Astrocyte (in vitro differentiated cells and primary cell): Measurements from ENCODE around the gene PASK. TPM values are rescaled to one million over a fixed set of nuclear protein-coding genes. Genes with fewer than 3 reads are reported as not detected.
"Not testable (repeated sequence)": the region's sequence is repeated elsewhere in the genome, so short reads cannot be mapped to it uniquely, and the experiment has no call there.

Source experiments
- DNase-seq: peaks from one replicate; pipeline ENCODE4 v3.0.0-alpha.2; 2010; ENCODE audit warnings: low read depth
- FAIRE-seq: peaks from 2 replicates; lab custom pipeline; 2011; peaks lifted over from hg19 to GRCh38; lab: Jason Lieb, UNC
- H2AFZ ChIP-seq: 2 replicates; pipeline ENCODE4 v1.6.0; 2012; ENCODE audit warnings: low read depth, low read length, inconsistent platforms
- H3K27ac ChIP-seq: 2 replicates; pipeline ENCODE4 v1.5.1; 2011; ENCODE audit warnings: low read depth, low read length, inconsistent platforms
- H3K27me3 ChIP-seq: 2 replicates; pipeline ENCODE4 v1.6.0; 2011; ENCODE audit warnings: low read length, inconsistent platforms; ENCODE audit not compliant: insufficient read depth
- H3K36me3 ChIP-seq: 2 replicates; pipeline ENCODE4 v1.5.1; 2011; ENCODE audit warnings: low read length, inconsistent platforms; ENCODE audit not compliant: insufficient read depth
- H3K4me1 ChIP-seq: 2 replicates; pipeline ENCODE4 v1.5.1; 2011; ENCODE audit warnings: low read length, inconsistent platforms; ENCODE audit not compliant: insufficient read depth
- H3K4me2 ChIP-seq: 2 replicates; pipeline ENCODE4 v1.6.0; 2012; ENCODE audit warnings: low read length, inconsistent platforms
- H3K4me3 ChIP-seq: 2 replicates; pipeline ENCODE4 v1.5.1; 2011; ENCODE audit warnings: low read depth, mild to moderate bottlenecking, low read length, inconsistent platforms; ENCODE audit not compliant: insufficient read depth
- H3K79me2 ChIP-seq: 2 replicates; pipeline ENCODE4 v1.6.0; 2012; ENCODE audit warnings: mild to moderate bottlenecking, low read length, inconsistent platforms; ENCODE audit not compliant: insufficient read depth
- H3K9ac ChIP-seq: 2 replicates; pipeline ENCODE4 v1.6.0; 2012; ENCODE audit warnings: mild to moderate bottlenecking, low read length, inconsistent platforms
- H3K9me3 ChIP-seq: 2 replicates; pipeline ENCODE4 v1.5.1; 2012; ENCODE audit warnings: low read depth, mild to moderate bottlenecking, low read length, inconsistent platforms; ENCODE audit not compliant: insufficient read depth
- H4K20me1 ChIP-seq: 2 replicates; pipeline ENCODE4 v1.6.0; 2012; ENCODE audit warnings: low read length, inconsistent platforms; ENCODE audit not compliant: insufficient read depth
- H3K27ac Mint-ChIP-seq: one replicate; pipeline ENCODE4 v1.8.0; 2021; ENCODE audit warnings: mild to moderate bottlenecking, mixed read lengths; ENCODE audit not compliant: unreplicated experiment
- H3K27me3 Mint-ChIP-seq: one replicate; pipeline ENCODE4 v1.8.0; 2021; ENCODE audit warnings: low read depth, mixed read lengths; ENCODE audit not compliant: unreplicated experiment
- H3K36me3 Mint-ChIP-seq: one replicate; pipeline ENCODE4 v1.8.0; 2021; ENCODE audit warnings: low read depth, mixed read lengths; ENCODE audit not compliant: unreplicated experiment
- H3K4me1 Mint-ChIP-seq: one replicate; pipeline ENCODE4 v1.8.0; 2021; ENCODE audit warnings: low read depth, mixed read lengths; ENCODE audit not compliant: unreplicated experiment
- H3K4me3 Mint-ChIP-seq: one replicate; pipeline ENCODE4 v1.8.0; 2021; ENCODE audit warnings: mild to moderate bottlenecking, moderate library complexity, mixed read lengths; ENCODE audit not compliant: unreplicated experiment
- H3K9me3 Mint-ChIP-seq: one replicate; pipeline ENCODE4 v1.8.0; 2021; ENCODE audit warnings: mild to moderate bottlenecking, mixed read lengths; ENCODE audit not compliant: unreplicated experiment
- EZH2 ChIP-seq: IDR thresholded peaks from 2 replicates; pipeline ENCODE4 v1.6.1; 2012; ENCODE audit warnings: mild to moderate bottlenecking, low read length, inconsistent platforms; ENCODE audit not compliant: insufficient read depth
- total RNA-seq: library from RNA; stranded (reverse); gene quantifications from 2 replicates; pipeline ENCODE4 v1.2.1, GENCODE V29; 2021
- TF ChIP-seq, protein P1 (sequence below): IDR thresholded peaks from 2 replicates; pipeline ENCODE4 v1.5.1; 2011; ENCODE audit warnings: low read depth, mild to moderate bottlenecking, inconsistent platforms, low read length, moderate library complexity; ENCODE audit not compliant: insufficient read depth

Gene PASK
- total RNA-seq, 1 donor from 2014 or later, result 8.0 TPM

DNA sequence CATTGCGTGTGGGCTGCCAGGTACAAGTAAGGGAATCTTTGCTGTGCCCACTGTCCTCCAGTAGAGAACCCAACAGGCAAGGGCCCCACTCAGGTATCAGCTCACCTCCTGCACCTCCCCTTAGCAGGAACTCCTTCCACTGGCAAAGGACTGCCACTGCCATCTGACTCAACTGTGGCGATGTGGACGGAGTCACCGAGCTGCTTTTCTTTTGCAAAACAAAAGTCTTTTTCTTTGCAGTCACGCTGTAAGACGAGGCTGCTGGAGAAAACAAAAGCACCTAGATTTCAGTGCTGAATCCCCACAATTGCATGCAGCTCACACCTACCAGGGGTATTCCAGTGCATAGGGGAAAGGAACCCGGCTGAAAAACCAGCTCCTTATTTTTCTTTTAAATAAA, 55.1 kb downstream of the PASK start:
- H2AFZ ChIP-seq, result no peak overlapping the region
- H4K20me1 ChIP-seq, result peaks cover 46% of the 10 kb centered on the region
- H3K9me3 Mint-ChIP-seq, result peaks cover 2% of the 10 kb centered on the region
- H3K9ac ChIP-seq, result no peak overlapping the region
- no peaks in the 10 kb centered on the region for H3K27me3 ChIP-seq
- H3K4me1 Mint-ChIP-seq, result no peaks in the 10 kb centered on the region
- no peak overlapping the region for H3K4me2 ChIP-seq
- FAIRE-seq (no peak), DNase-seq (no peak)
- TF ChIP-seq, protein P1, sequence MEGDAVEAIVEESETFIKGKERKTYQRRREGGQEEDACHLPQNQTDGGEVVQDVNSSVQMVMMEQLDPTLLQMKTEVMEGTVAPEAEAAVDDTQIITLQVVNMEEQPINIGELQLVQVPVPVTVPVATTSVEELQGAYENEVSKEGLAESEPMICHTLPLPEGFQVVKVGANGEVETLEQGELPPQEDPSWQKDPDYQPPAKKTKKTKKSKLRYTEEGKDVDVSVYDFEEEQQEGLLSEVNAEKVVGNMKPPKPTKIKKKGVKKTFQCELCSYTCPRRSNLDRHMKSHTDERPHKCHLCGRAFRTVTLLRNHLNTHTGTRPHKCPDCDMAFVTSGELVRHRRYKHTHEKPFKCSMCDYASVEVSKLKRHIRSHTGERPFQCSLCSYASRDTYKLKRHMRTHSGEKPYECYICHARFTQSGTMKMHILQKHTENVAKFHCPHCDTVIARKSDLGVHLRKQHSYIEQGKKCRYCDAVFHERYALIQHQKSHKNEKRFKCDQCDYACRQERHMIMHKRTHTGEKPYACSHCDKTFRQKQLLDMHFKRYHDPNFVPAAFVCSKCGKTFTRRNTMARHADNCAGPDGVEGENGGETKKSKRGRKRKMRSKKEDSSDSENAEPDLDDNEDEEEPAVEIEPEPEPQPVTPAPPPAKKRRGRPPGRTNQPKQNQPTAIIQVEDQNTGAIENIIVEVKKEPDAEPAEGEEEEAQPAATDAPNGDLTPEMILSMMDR, result no peak
- H3K27me3 Mint-ChIP-seq, result no peaks in the 10 kb centered on the region
- peaks cover 28% of the 10 kb centered on the region for H3K36me3 Mint-ChIP-seq
- no peaks in the 10 kb centered on the region for H3K4me1 ChIP-seq
- H3K9me3 ChIP-seq, result no peaks in the 10 kb centered on the region
- H3K4me3 Mint-ChIP-seq, result no peak overlapping the region
- no peak overlapping the region for H3K4me3 ChIP-seq
- no peak overlapping the region for H3K27ac ChIP-seq
- peaks cover 24% of the 10 kb centered on the region for H3K36me3 ChIP-seq
- H3K27ac Mint-ChIP-seq, result no peak overlapping the region
- peaks cover 17% of the 10 kb centered on the region for H3K79me2 ChIP-seq

DNA sequence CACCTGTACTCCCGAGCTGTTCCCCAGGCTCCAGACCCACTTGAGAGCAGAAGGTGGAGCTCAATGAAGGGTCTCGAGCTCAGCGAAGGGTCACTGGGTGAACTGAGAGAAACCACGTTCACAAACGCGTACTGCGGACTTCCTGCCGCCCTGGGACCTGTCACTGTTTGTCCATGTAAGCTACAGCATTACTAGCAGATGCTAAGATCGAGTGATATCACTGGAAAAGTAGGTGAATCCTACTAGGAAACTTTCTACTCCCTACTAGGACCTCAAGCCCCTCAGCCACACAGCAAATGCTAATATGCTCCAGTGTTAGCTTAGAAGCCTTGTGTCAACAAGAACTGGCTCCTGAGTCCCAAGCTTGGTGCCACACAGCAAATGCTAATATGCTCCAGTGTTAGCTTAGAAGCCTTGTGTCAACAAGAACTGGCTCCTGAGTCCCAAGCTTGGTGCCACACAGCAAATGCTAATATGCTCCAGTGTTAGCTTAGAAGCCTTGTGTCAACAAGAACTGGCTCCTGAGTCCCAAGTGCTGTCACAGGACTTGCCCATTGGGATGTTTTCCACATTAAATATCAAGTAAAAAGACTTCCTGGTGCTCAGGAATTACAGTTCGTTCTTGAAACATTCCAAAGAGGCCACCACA, 56.0 kb downstream of the PASK start:
- not testable (repeated sequence) for H3K4me1 ChIP-seq, FAIRE-seq, H3K4me3 ChIP-seq, DNase-seq, H3K27me3 ChIP-seq, H3K27ac Mint-ChIP-seq, H3K9me3 ChIP-seq, H3K27ac ChIP-seq, H3K27me3 Mint-ChIP-seq, H3K9ac ChIP-seq, H3K4me3 Mint-ChIP-seq, H3K4me1 Mint-ChIP-seq, H2AFZ ChIP-seq, H3K79me2 ChIP-seq, H3K4me2 ChIP-seq, H3K9me3 Mint-ChIP-seq
- peaks cover 24% of the 10 kb centered on the region for H3K36me3 ChIP-seq
- H4K20me1 ChIP-seq, result peaks cover 39% of the 10 kb centered on the region
- peaks cover 30% of the 10 kb centered on the region for H3K36me3 Mint-ChIP-seq

DNA sequence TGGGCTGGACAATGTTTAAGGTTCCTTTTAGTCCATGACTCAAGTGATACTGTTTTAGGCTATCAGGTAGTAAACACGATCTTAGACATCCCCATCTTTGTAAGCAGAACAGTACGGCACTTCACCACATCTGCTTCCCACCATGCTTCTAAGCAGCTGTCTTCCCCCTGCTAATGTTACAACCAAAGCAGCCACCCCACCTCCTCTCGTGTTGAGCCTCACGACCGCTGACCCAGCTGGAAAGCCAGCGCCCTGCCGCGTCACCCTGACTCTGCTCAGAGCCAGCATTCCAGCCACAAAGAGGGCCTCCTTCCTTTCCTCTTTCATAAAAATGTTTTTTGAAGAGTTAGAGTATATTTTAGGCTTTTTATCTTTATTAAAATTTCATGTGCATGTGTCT, 56.6 kb downstream of the PASK start:
- Histone ChIP-seq H4K20me1 (peaks cover 39% of the 10 kb centered on the region), H3K79me2 (peaks cover 5% of the 10 kb centered on the region), H3K36me3 (peaks cover 27% of the 10 kb centered on the region), H3K4me3 (no peak overlapping the region), H2AFZ (no peak overlapping the region), H3K9me3 (no peaks in the 10 kb centered on the region), H3K9ac (no peak overlapping the region), H3K27ac (no peak overlapping the region), H3K4me1 (no peaks in the 10 kb centered on the region), H3K27me3 (no peaks in the 10 kb centered on the region), H3K4me2 (no peak overlapping the region)
- H3K27ac Mint-ChIP-seq, result no peak overlapping the region
- H3K9me3 Mint-ChIP-seq, result no peaks in the 10 kb centered on the region
- H3K4me3 Mint-ChIP-seq, result no peak overlapping the region
- H3K36me3 Mint-ChIP-seq, result peaks cover 30% of the 10 kb centered on the region
- FAIRE-seq, result no peak
- DNase-seq, result no peak
- no peaks in the 10 kb centered on the region for H3K27me3 Mint-ChIP-seq
- no peak for TF ChIP-seq EZH2
- no peaks in the 10 kb centered on the region for H3K4me1 Mint-ChIP-seq
